ENCODE results near the gene RBCK1. TPM values are rescaled to one million over a fixed set of nuclear protein-coding genes. Genes with fewer than 3 reads are reported as not detected.

The RBCK1 gene
- total RNA-seq, 1 experiment from 2014 or later: 46.8 TPM

- H3T11ph ChIP-seq (ENCODE audit: low read length): no peak overlapping the region
- H3K36me3 Mint-ChIP-seq (ENCODE audit: insufficient read depth in 1 of 3, low read depth in 3 of 3): no peaks in the 10 kb centered on the region
Measured at GRCh38 chr20:375265-375889, 32.7 kb upstream of the RBCK1 start.

More at GRCh38 chr20:375265-375889, 32.7 kb upstream of the RBCK1 start:
- no peaks in the 10 kb centered on the region for H3K23me2 ChIP-seq (ENCODE audit: insufficient read length, low read depth, low read length, poor library complexity, severe bottlenecking)
- Mint-ChIP-seq H3K27ac (no peak overlapping the region), H3K27me3 (ENCODE audit: low read depth) (peaks cover 4% of the 10 kb centered on the region), H3K4me3 (no peak overlapping the region), H3K4me1 (peaks cover 12 to 18% of the 10 kb centered on the region in 2 experiments), H3K9me3 (no peaks in the 10 kb centered on the region)
- H4K91ac ChIP-seq (ENCODE audit: insufficient read length, low read depth, low read length): no peak overlapping the region
- H3K4me1 ChIP-seq (ENCODE audit: insufficient read depth, low read length): no peaks in the 10 kb centered on the region
- no peak overlapping the region for H2BK5ac ChIP-seq (ENCODE audit: insufficient read length, low read length)
- DNase-seq: no peak
- no peak overlapping the region for H4K8ac ChIP-seq (replicated peaks; ENCODE audit: insufficient read length, low read depth, low read length)
- no peak overlapping the region for H3K14ac ChIP-seq (ENCODE audit: insufficient read depth, low read length)
- no peak overlapping the region for H3K27ac ChIP-seq (ENCODE audit: insufficient read length, low read depth, low read length)
- H2BK120ac ChIP-seq (ENCODE audit: low read depth, low read length, poor library complexity, severe bottlenecking): no peak overlapping the region
- H2BK15ac ChIP-seq (ENCODE audit: low read depth, low read length): no peak overlapping the region
- H3K27me3 ChIP-seq (ENCODE audit: insufficient read depth, low read length): no peaks in the 10 kb centered on the region
- no peak overlapping the region for H3K9ac ChIP-seq (ENCODE audit: extremely low read depth, insufficient read length, low read length)
- WGBS (ENCODE audit: extremely low coverage, insufficient read length, low lambda C conversion rate): no CpG with 5 or more reads among the region's 10 CpGs
- H2AK5ac ChIP-seq (ENCODE audit: insufficient read length, low read length): no peak overlapping the region
- no peaks in the 10 kb centered on the region for H3K79me1 ChIP-seq (ENCODE audit: insufficient read depth, low read depth, low read length, poor library complexity, severe bottlenecking)
- H3K4me2 ChIP-seq (ENCODE audit: insufficient read depth, insufficient read length, low read length): no peak overlapping the region
- H3K9me3 ChIP-seq (ENCODE audit: control insufficient read depth, low read depth, low read length): no peaks in the 10 kb centered on the region
- H2AFZ ChIP-seq (ENCODE audit: low read length): no peak overlapping the region
- no peak overlapping the region for H3K4ac ChIP-seq (ENCODE audit: low read depth, low read length)
- H4K20me1 ChIP-seq (ENCODE audit: control insufficient read depth, insufficient read depth, insufficient read length): no peaks in the 10 kb centered on the region
- H4K5ac ChIP-seq (ENCODE audit: insufficient read length, low read depth, low read length): no peak overlapping the region
- no peak overlapping the region for H3K18ac ChIP-seq (ENCODE audit: insufficient read length, low read depth, low read length)
- H3K79me2 ChIP-seq (ENCODE audit: insufficient read depth, low read length): no peaks in the 10 kb centered on the region
- no peak overlapping the region for H3K56ac ChIP-seq (ENCODE audit: insufficient read length, low read depth, low read length)
- no peak overlapping the region for H2BK20ac ChIP-seq (ENCODE audit: low read depth, low read length, poor library complexity, severe bottlenecking)
- H3K23ac ChIP-seq (ENCODE audit: insufficient read length, low read depth, low read length): no peak overlapping the region
- TF ChIP-seq, protein P1, sequence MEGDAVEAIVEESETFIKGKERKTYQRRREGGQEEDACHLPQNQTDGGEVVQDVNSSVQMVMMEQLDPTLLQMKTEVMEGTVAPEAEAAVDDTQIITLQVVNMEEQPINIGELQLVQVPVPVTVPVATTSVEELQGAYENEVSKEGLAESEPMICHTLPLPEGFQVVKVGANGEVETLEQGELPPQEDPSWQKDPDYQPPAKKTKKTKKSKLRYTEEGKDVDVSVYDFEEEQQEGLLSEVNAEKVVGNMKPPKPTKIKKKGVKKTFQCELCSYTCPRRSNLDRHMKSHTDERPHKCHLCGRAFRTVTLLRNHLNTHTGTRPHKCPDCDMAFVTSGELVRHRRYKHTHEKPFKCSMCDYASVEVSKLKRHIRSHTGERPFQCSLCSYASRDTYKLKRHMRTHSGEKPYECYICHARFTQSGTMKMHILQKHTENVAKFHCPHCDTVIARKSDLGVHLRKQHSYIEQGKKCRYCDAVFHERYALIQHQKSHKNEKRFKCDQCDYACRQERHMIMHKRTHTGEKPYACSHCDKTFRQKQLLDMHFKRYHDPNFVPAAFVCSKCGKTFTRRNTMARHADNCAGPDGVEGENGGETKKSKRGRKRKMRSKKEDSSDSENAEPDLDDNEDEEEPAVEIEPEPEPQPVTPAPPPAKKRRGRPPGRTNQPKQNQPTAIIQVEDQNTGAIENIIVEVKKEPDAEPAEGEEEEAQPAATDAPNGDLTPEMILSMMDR (conservative IDR thresholded peaks at IDR 0.05): no peak
- H2BK12ac ChIP-seq (ENCODE audit: insufficient read length, low read depth, low read length): no peak overlapping the region

Data from H9 (cell line).